ENCODE data around the gene ICOSLG. TPM values are rescaled to one million over a fixed set of nuclear protein-coding genes. Genes with fewer than 3 reads are reported as not detected.
"Not testable (repeated sequence)": the region's sequence is repeated elsewhere in the genome, so short reads cannot be mapped to it uniquely, and the experiment has no call there.

The ICOSLG gene
- 0.34 TPM for polyA plus RNA-seq (2013, experiment 1 of 2; ENCODE audit: insufficient read length)
- 0.20 TPM for polyA plus RNA-seq (2013, experiment 2 of 2; ENCODE audit: insufficient read length)

DNA sequence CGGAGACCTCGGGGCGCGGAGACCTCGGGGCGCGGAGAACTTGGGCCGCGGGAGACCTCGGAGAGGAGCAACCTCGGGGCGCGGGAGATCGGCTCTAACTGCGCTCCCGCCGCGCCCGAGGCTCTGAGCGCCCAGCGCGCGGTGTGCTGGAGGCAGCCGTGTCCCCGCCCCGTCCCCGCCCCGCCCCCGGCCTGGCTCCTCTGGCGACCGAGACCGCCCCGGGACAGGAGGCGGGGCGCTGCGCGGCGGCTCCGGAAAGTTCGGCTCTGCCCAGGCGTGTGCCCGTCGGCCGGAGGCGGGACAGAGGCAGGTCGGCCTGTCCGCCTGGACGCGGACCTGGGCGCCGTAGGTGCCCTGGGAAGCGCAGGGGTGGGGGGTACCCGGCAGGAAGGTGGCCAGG lies at the start of gene ICOSLG:
Gene ICOSLG, minus strand, starts transcription at position 102 of the 400 bp plus-strand sequence. CDS start 126 bp downstream, outside the sequence.
- not testable (repeated sequence) for DNase-seq

DNA sequence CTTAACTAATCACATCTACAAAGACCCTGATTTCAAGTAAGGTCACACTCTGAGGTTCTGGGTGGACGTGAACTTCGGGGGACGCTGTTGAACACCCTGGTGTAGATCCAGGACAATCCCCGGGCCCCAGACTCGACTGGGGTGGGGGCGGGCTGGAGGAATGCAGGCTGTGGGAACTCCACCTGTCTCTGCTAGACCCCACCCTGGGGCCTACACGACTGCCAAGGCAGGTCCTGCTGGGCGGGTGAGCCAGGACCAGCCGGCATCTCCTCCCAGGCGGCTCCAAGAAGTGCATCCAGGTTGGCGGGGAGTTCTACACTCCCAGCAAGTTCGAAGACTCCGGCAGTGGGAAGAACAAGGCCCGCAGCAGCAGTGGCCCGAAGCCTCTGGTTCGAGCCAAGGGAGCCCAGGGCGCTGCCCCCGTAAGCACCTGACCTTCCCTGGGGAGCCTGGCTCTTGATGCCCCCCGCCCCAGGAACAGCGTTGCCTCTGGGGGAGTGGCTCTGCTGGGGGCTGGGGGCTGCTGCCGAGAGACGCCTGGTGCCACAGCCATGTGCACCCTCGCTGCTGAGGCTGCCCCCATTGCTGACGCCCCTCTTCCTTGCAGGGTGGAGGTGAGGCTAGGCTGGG lies 48.8 kb upstream of the ICOSLG start:
- no peak for DNase-seq

DNA sequence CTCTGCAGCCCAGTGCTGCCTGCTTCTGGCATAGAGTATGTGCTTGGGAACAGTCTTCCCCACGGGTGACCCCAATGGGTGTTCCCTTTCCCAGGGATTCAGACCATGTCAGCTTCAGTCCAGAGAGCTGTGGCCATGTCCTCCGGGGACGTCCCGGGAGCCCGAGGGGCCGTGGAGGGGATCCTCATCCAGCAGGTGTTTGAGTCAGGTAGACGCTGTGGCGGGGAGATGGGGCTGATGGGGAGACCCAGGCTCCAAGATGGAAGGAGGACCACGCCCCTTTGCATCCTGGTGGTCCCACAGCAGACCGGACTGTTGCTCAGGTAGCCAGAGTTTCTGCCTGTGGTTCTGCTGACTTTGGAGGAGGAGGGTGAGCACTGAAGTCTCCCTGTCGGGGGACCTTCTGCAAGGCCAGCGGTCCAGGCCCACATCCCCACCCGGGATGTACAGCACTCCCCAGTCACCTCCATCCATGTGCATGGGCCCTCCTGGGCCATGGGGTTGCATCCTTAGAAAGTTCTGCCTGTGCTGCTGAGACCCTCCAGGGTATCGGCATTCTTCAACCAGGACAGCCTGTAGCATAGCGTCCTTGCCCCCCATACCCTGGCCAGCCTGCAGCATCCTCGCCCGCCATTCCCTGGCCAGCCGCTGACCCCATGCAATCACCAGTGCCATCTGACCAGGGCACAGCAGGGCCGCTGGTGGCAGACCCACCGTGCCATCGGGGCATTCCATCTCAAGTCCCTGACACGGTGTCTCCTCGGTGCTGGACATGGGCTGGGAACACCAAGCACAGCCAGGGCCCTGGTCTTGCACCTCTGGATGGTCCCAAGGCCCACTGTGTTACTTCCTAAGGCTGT lies 47.7 kb upstream of the ICOSLG start:
- DNase-seq = no peak

DNA sequence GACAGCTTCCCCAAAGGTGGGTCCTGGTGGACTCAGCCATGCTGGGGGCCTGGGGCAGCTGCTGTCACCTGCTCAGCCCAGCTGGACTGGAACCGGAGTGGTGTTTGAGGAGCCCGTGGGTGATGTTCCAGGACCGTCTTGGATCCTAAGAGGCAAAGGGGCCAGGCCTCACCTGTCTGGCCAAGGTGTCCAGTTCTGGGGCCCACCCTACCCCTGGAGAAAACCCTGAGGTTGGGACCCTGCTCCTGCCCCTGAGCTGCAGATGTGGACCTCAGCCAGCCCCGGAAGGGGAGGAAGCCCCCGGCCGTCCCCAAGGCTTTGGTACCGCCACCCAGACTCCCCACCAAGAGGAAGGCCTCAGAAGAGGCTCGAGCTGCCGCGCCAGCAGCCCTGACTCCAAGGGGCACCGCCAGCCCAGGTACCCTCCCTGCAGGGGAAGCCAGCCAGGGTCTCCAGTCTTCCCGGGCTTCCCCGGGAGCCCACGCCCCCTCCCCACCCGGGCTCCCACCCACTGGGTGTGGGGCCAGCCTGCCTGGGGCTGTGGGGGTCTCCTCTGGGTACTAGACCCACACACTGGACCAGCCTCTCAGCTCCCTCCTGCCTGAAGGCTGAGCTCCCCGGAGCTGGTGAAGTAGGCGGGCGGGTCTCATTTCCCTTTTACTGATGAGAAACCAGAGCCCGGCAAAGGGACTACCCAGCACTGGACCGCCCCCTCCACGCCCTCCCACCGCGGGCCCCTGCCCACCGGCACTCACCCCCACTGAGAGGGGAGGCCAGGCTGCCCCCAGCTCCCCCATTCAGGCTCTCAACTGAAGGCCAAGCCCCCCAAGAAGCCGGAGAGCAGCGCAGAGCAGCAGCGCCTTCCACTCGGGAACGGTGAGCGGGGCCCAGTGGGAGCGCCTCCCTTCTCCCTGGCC lies 46.2 kb upstream of the ICOSLG start:
- no peak for DNase-seq

DNA sequence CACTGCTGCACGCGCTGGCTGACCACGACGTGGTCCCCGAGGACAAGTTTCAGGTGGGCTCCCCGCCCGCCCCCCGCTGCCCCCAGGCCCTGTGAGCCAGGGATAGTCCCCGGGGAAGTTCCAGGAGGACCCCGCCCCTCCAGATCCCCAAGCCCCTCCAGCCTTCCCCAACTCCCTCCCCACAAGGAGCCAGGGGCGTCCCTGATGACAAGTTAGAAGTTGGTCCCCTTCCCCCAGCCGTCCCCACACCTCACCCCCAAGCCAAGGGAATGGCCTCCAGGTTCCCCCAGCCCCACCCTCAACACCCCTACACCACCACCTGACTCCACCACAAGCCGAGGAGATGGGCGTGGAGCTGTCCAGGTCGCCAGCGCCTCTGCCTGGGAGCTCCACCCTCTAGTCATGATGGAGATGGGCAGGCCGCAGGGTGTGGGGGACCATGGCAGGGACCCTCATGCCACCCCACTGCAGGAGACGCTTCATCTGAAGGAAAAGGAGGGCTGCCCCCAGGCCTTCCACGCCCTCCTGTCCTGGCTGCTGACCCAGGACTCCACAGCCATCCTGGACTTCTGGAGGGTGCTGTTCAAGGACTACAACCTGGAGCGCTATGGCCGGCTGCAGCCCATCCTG lies 45.5 kb upstream of the ICOSLG start:
- DNase-seq = no peak

- peak; percentile 77 for DNase-seq
Observed at GRCh38 chr21:44285138-44285992, 44.6 kb upstream of the ICOSLG start, which contains the start of gene AIRE. Gene AIRE (plus strand): TSS chr21:44285876. CDS start chr21:44286007, 131 bp downstream.

DNA sequence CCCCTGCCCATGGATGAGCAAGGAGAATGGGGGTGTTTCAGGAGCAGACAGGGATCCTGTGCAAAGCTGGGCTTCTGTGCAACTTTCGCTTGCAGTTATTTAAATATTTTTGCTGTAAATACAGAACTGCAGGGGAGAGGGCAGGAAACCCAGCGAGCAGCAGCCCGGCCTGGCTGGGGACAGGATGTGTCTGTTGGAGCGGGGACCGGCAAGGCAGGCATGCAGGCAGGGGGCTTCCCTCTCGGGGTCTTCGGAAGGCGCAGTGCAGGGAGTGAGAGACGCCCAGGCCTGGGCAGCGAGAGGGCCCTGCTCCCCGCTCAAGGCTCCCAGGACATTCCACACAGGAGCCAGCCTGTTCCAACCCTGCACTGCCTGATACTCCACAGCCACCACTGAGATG lies 43.2 kb upstream of the ICOSLG start:
- DNase-seq = no peak

- DNase-seq = not testable (repeated sequence)
Observed at GRCh38 chr21:44283211-44283785, 42.6 kb upstream of the ICOSLG start.

DNA sequence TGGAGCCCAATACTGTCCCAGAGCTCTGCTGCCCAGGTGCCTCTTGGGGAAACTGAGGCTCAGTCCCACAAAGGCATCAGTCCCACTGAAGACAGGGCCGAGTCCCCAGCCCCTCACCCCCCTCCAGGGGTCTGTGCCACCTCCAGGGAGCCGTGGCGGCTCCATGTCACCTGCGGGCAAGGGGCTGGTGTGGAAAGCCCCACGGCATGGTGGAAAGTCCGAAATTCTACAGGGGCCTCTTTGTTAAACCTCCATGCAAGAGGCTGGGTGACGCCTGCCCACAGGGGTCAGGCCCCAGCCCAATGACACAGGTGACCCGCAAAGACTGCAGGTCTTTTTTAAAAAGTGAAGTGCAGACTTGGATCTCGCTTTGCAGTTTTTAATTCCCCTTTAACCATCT lies 41.6 kb upstream of the ICOSLG start:
- no peak for DNase-seq

DNA sequence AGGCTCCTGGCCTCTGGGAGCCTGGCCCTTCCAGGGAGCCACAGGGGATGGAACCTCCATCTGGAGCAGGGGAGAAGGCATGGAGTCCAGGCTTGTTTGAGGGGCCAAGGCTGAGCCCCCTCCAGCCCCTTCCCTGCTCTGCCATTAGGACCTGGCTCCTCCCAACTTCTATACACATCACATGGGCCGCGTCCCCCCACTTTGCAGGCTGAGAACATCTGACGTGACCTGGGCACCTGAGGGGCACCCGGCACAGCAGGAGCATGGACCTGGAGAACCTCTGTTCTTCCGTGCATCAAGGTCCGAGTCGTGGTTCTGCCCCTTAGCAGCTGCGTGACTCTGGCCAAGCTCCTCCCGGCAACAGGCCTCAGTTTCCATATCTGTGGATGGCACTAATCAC lies 41.1 kb upstream of the ICOSLG start:
- no peak for DNase-seq

GRCh38 chr21:44279354-44280260 lies 38.9 kb upstream of the ICOSLG start:
- no peak for DNase-seq

DNA sequence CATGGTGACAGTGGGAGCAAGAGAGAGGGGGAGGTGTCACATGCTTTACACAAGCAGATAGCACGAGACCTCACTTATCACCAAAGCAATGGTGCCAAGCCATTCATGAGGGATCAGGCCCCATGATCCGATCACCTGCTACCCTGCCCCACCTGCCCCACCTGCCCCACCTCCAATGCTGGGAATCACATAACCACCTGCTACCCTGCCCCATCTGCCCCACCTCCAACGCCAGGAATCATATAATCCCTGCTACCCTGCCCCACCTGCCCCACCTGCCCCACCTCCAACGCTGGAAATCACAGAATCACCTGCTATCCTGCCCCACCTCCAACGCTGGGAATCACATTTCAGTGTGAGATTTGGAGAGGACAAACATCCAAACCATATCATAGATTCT lies 34.3 kb upstream of the ICOSLG start:
- no peak for DNase-seq

- no peak for DNase-seq
Observed at GRCh38 chr21:44273046-44273445, 32.3 kb upstream of the ICOSLG start.

GRCh38 chr21:44272284-44272858 lies 31.6 kb upstream of the ICOSLG start:
- no peak for DNase-seq

DNA sequence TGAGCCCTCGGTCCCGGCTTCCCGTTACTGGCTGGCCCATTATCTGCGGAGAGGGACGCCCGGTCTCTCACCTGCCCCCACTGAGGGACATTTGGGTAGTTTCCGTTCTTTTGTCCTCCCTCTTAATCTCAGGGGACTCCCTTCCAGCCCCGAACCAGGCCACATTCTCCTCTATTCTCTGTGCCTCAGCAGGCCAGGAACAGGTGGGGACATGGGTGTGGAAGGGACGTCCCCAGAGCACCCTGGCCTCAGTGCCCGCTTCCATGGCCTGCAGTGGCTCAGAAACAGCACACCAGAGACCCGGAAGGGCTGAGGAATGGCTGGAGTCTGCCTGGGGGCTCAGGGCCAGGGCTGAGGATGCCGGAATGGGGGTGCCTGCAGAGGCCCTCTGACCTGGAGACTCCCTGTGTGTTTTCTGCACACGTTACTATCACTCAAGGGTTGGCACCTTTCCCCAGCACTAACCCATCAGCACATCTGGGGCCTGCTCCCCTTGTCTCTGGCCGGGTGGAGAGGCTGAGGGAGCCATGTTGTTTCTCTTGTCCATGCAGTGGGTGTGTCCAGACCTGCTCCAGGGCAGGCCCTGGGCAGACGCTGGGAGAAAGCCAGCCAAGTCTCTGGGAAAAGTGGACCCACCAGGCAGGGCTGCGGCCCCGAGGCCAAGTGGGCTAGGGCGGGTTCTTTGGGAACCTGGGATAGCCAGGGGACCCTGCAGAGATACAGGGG lies 31.0 kb upstream of the ICOSLG start:
- no peak for DNase-seq

- no peak for DNase-seq
Observed at GRCh38 chr21:44269090-44269489, 28.3 kb upstream of the ICOSLG start.

- no peak for DNase-seq
Observed at GRCh38 chr21:44267655-44268142, 27.0 kb upstream of the ICOSLG start.

GRCh38 chr21:44265734-44266270 lies 25.1 kb upstream of the ICOSLG start:
- no peak for DNase-seq
